Endothelial cell of umbilical vein (primary cell): ENCODE results near the gene GRID1. TPM values are rescaled to one million over a fixed set of nuclear protein-coding genes. Genes with fewer than 3 reads are reported as not detected.

Experiments used
- BruUV-seq: library from RNA; stranded (reverse); fragments of 400-500 nt; replicated peaks from 2 replicates; lab custom pipeline; 2021; lab: Mats Ljungman, UMichigan
- CTCF ChIA-PET: fragments of 300-600, 350-600 bp; sonication (Branson Sonifier 250); formaldehyde crosslinking; loops from one replicate; lab custom pipeline; 2021; ENCODE audit warnings: antibody characterized with exemption, inconsistent platforms; lab: Charles Lee
- POLR2A ChIA-PET: fragments of 300-600, 350-600 bp; sonication (Branson Sonifier 250); formaldehyde crosslinking; loops from one replicate; lab custom pipeline; 2021; ENCODE audit warnings: antibody characterized with exemption, inconsistent platforms; lab: Charles Lee
- DNase-seq: peaks from one replicate; pipeline ENCODE4 v3.0.0-alpha.2; 2011; ENCODE audit warnings: low read depth, low spot score
- FAIRE-seq: peaks from 2 replicates; lab custom pipeline; 2011; peaks lifted over from hg19 to GRCh38; lab: Jason Lieb, UNC
- H2AFZ ChIP-seq: 2 replicates; pipeline ENCODE4 v1.6.0; 2012; ENCODE audit warnings: low read depth, low read length, control low read depth, inconsistent platforms
- H3K27ac ChIP-seq: 2 replicates; pipeline ENCODE4 v1.5.1; 2011; ENCODE audit warnings: low read depth, mild to moderate bottlenecking, control low read depth, low read length, moderate library complexity; ENCODE audit not compliant: insufficient read depth
- H3K27me3 ChIP-seq, 2 experiments: 2 replicates each; pipeline versions ENCODE4 v1.6.0 to v1.6.1; 2011; ENCODE audit warnings: low read length in 2 of 2, mixed read lengths in 1 of 2; ENCODE audit not compliant: control insufficient read depth in 2 of 2, insufficient read depth in 2 of 2
- H3K36me3 ChIP-seq, 2 experiments: 2 replicates in 1 of 2; 3 replicates in 1 of 2; pipeline ENCODE4 v1.5.1; 2011; ENCODE audit warnings: low read length in 2 of 2, mild to moderate bottlenecking in 1 of 2, moderate library complexity in 1 of 2; ENCODE audit not compliant: control insufficient read depth in 2 of 2, insufficient read depth in 2 of 2; ENCODE audit errors: extremely low read depth in 1 of 2
- H3K4me1 ChIP-seq: 3 replicates; pipeline ENCODE4 v1.5.1; 2011; ENCODE audit warnings: mild to moderate bottlenecking, low read length; ENCODE audit not compliant: control insufficient read depth, insufficient read depth; ENCODE audit errors: extremely low read depth
- H3K4me2 ChIP-seq: 2 replicates; pipeline ENCODE4 v1.6.1; 2011; ENCODE audit warnings: low read length, control low read depth, mixed read lengths; ENCODE audit not compliant: insufficient read depth
- H3K4me3 ChIP-seq, 3 experiments: fragments of 200-600 bp in 1 of 3; sonication (generic), shearing (Covaris generic) in 1 of 3; replicated peaks in 1 of 3; 2 replicates each; pipeline ENCODE4 v1.5.1; 2011 to 2016; ENCODE audit warnings: control low read depth in 3 of 3, low read length in 3 of 3, mild to moderate bottlenecking in 2 of 3, inconsistent platforms in 1 of 3, low read depth in 1 of 3, moderate library complexity in 1 of 3; ENCODE audit not compliant: insufficient read depth in 1 of 3
- H3K79me2 ChIP-seq: 2 replicates; pipeline ENCODE4 v1.6.0; 2012; ENCODE audit warnings: low read length, inconsistent platforms; ENCODE audit not compliant: control insufficient read depth, insufficient read depth
- H3K9ac ChIP-seq: replicated peaks from 2 replicates; pipeline ENCODE3; 2011; ENCODE audit warnings: low read length, control low read depth; ENCODE audit not compliant: insufficient read depth; ENCODE audit errors: extremely low read depth
- H3K9me1 ChIP-seq: replicated peaks from 3 replicates; pipeline ENCODE4 v1.6.0; 2011; ENCODE audit warnings: mild to moderate bottlenecking, low read length; ENCODE audit not compliant: control insufficient read depth, insufficient read depth; ENCODE audit errors: extremely low read depth
- H3K9me3 ChIP-seq: replicated peaks from 2 replicates; pipeline ENCODE4 v1.5.1; 2012; ENCODE audit warnings: low read length, inconsistent platforms; ENCODE audit not compliant: control insufficient read depth, insufficient read depth
- H4K20me1 ChIP-seq: replicated peaks from 2 replicates; pipeline ENCODE3; 2011; ENCODE audit warnings: mild to moderate bottlenecking, low read length; ENCODE audit not compliant: control insufficient read depth, insufficient read depth; ENCODE audit errors: extremely low read depth
- CTCF ChIP-seq, 2 donors: IDR thresholded peaks; 1 replicate in 1 of 2; 2 replicates in 1 of 2; pipeline ENCODE4 v1.5.1; 2011; ENCODE audit warnings: low read length in 2 of 2, mild to moderate bottlenecking in 2 of 2, moderate library complexity in 2 of 2, control low read depth in 1 of 2, inconsistent platforms in 1 of 2, low read depth in 1 of 2; ENCODE audit not compliant: insufficient read depth in 1 of 2; ENCODE audit errors: extremely low read depth in 1 of 2
- EZH2 ChIP-seq: IDR thresholded peaks from 2 replicates; pipeline ENCODE4 v1.6.1; 2012; ENCODE audit warnings: borderline replicate concordance, low read depth, mild to moderate bottlenecking, moderate library complexity, low read length, inconsistent platforms; ENCODE audit not compliant: severe bottlenecking
- FOS ChIP-seq: IDR thresholded peaks from 2 replicates; pipeline ENCODE4 v1.6.1; 2011; ENCODE audit warnings: mild to moderate bottlenecking, low read length, moderate library complexity, borderline replicate concordance; ENCODE audit not compliant: insufficient read depth
- GATA2 ChIP-seq: IDR thresholded peaks from 2 replicates; pipeline ENCODE4 v1.7.0; 2011; ENCODE audit warnings: low read depth, mild to moderate bottlenecking, moderate library complexity, mixed read lengths, low read length; ENCODE audit not compliant: insufficient read length, insufficient read depth
- JUN ChIP-seq: IDR thresholded peaks from 2 replicates; pipeline ENCODE4 v1.6.1; 2011; ENCODE audit warnings: borderline replicate concordance, low read depth; ENCODE audit not compliant: insufficient read length, insufficient read depth
- MYC ChIP-seq: IDR thresholded peaks from one replicate; pipeline ENCODE4 v1.6.1; 2011; ENCODE audit warnings: mild to moderate bottlenecking, low read depth, low read length
- POLR2A ChIP-seq: IDR thresholded peaks from 2 replicates; pipeline ENCODE4 v1.6.1; 2012; ENCODE audit warnings: low read depth, mild to moderate bottlenecking, control low read depth, low read length
- POLR2AphosphoS5 ChIP-seq: IDR thresholded peaks from 2 replicates; pipeline ENCODE4 v1.6.1; 2012; ENCODE audit warnings: low read depth, mild to moderate bottlenecking, control low read depth, low read length, moderate library complexity; ENCODE audit not compliant: insufficient read depth
- dilution Hi-C: fragments of 300-500 bp; cut with MboI; formaldehyde crosslinking; loops from one replicate; pipeline ENCODE4 v1.15.0; 2019; ENCODE audit warnings: low sequenced_read_pairs; ENCODE audit not compliant: extremely low pct_ligation_motif_present
- intact Hi-C: fragments of 100-400 bp; cut with micrococcal nuclease; formaldehyde crosslinking; loops from one replicate; pipeline ENCODE4 v1.10.0; 2022
- polyA plus RNA-seq, 4 experiments: library from polyadenylated mRNA; depleted of rRNA in 3 of 4; stranded (reverse) in 3 of 4; unstranded in 1 of 4; fragments of >200 nt; gene quantifications; 2 replicates each; pipeline versions ENCODE4 v1.2.1 to v1.2.3, GENCODE V29; 2011 to 2012; ENCODE audit warnings: missing spikeins in 1 of 4
- total RNA-seq: library from RNA; stranded (reverse); gene quantifications from 2 replicates; pipeline ENCODE4 v1.2.3, GENCODE V29; 2021
- TF ChIP-seq, protein P1 (sequence below): IDR thresholded peaks from 2 replicates; pipeline ENCODE4 v1.6.1; 2011; ENCODE audit not compliant: insufficient read depth, insufficient read length

The GRID1 gene
- total and polyA plus RNA-seq, 2 donors (not counting 3 experiments of a cell fraction or from before 2014, with no cell fraction given) = not detected

GRCh38 chr10:86371116-86371515 lies 4.5 kb upstream of the GRID1 start:
- no peak overlapping the region for H2AFZ ChIP-seq
- H3K9me3 ChIP-seq = no peaks in the 10 kb centered on the region
- no peak overlapping the region for H3K4me3 ChIP-seq
- no peak overlapping the region for H3K4me2 ChIP-seq
- POLR2A ChIA-PET = no interaction called here
- H3K79me2 ChIP-seq = no peaks in the 10 kb centered on the region
- no peak overlapping the region for H3K9ac ChIP-seq
- no peak overlapping the region for H3K27ac ChIP-seq
- dilution Hi-C loops (no loop called here), intact Hi-C loops (no loop called here)
- H3K36me3 ChIP-seq = no peaks in the 10 kb centered on the region
- no peaks in the 10 kb centered on the region for H3K9me1 ChIP-seq
- CTCF ChIA-PET = no interaction called here
- no peaks in the 10 kb centered on the region for H3K4me1 ChIP-seq
- no TSS peak for BruUV-seq
- peaks cover 32 to 37% of the 10 kb centered on the region in 2 experiments for H3K27me3 ChIP-seq
- no peak for FAIRE-seq
- H4K20me1 ChIP-seq = no peaks in the 10 kb centered on the region
- DNase-seq = no peak
- no peak for TF ChIP-seq MYC
- TF ChIP-seq CTCF (IDR thresholded peaks at IDR 0.05; ENCODE audit: extremely low read depth in 1 of 2, insufficient read depth in 1 of 2, low read depth in 1 of 2, low read length in 2 of 2) = no peak
- TF ChIP-seq EZH2 = no peak
- no peak for TF ChIP-seq POLR2AphosphoS5
- TF ChIP-seq FOS = no peak
- TF ChIP-seq GATA2 = no peak
- TF ChIP-seq JUN = no peak
- TF ChIP-seq POLR2A = no peak
- TF ChIP-seq, protein P1, sequence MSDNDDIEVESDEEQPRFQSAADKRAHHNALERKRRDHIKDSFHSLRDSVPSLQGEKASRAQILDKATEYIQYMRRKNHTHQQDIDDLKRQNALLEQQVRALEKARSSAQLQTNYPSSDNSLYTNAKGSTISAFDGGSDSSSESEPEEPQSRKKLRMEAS = no peak
